Right cardiac atrium (tissue), 5 donors: ENCODE results near the gene DHODH. TPM values are rescaled to one million over a fixed set of nuclear protein-coding genes. Genes with fewer than 3 reads are reported as not detected.

Experiments used
- ATAC-seq, 2 donors: fragments of 200-7000 bp; cut with Tn5 transposase; one replicate each; pipeline versions ENCODE4 v1.8.0 to v1.9.1; 2020; ENCODE audit warnings: moderate library complexity in 2 of 2, mild to moderate bottlenecking in 1 of 2
- DNase-seq, 3 donors: peaks; one replicate each; pipeline ENCODE4 v3.0.0-alpha.2; 2020
- H3K27ac ChIP-seq: one replicate; pipeline ENCODE4 v1.5.1; 2013; ENCODE audit warnings: mild to moderate bottlenecking, low read length, control low read depth, moderate library complexity
- H3K27me3 ChIP-seq: one replicate; pipeline ENCODE4 v1.6.1; 2013; ENCODE audit not compliant: control insufficient read depth, insufficient read depth
- H3K4me1 ChIP-seq: one replicate; pipeline ENCODE4 v1.6.1; 2013; ENCODE audit warnings: low read length; ENCODE audit not compliant: control insufficient read depth, insufficient read depth
- H3K4me3 ChIP-seq: one replicate; pipeline ENCODE4 v1.5.1; 2013; ENCODE audit warnings: low read length, control low read depth
- H3K9me3 ChIP-seq: one replicate; pipeline ENCODE4 v1.6.1; 2013; ENCODE audit warnings: low read length; ENCODE audit not compliant: control insufficient read depth
- WGBS: extraction: QIAGEN DNeasy Blood & Tissue Kit; methylation state at CpG from one replicate; pipeline ENCODE4 v1.1.7; 2013; 5-methylcytosine and 5-hydroxymethylcytosine counted together
- intact Hi-C, 4 donors: fragments of 100-400 bp; cut with DNase I; formaldehyde crosslinking; loops; one replicate each; pipeline versions ENCODE4 v1.11.0 to v1.14.0; 2022 to 2023
- polyA plus RNA-seq: library from polyadenylated mRNA; stranded (reverse); fragments of 200-250 nt; gene quantifications from one replicate; pipeline ENCODE4 v1.2.3, GENCODE V29; 2013
- total RNA-seq, 4 donors: library from RNA; stranded (reverse); fragmentation: NEBNext Ultra II Directional; extraction: Animal tissue kit (Norgen Biotek cat#: 25700); gene quantifications; one replicate each; pipeline ENCODE4 v1.2.1, GENCODE V29; 2021
- donor health status: healthy with polysubstance abuse.
- donor health status: DM: no; HTN: yes; CAD: no.
- donor health status: DM: no; HTN: no; CAD: no.
- donor health status: DM: no; HTN: yes; CAD: no; lungs with severe emphysema.
- donor health status: DM: yes; HTN: yes; CAD: no.

The DHODH gene
- total and polyA plus RNA-seq, 5 donors, result 38.9 to 55.7 (median 47.2) TPM

DNA sequence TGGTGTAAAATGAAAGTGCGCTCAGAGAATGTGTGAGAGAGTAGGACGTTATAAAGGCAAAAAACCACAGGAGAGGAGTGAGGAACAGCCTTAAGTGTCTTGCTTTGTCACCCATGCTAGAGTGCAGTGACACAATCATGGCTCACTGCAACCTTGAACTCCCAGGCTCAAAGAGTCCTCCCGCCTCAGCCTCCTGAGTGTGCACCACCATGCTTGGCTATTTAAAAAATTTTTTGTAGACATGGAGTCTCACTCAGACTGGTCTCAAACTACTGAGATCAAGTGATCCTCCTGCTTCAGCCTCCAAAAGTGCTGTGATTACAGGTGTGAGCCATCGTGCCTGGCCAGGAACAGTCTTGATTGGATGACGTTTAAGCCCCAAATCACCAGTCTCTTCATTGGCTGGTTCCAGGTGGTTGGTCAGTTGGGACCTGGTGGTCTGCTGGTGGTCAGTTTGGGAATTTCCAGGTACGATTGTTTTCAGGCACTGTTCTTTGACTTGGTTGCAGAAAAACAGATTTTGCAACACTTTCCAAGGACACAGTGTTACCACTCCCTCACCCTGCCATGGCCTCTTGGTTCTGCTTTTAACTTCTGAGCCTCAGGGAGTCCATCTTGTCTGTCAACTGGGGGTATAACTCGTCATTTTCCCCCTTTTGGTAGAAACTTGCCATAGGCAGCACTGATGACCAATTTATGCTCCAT is 21.2 kb downstream of the DHODH start:
- ATAC-seq (no peak), DNase-seq (no peak)
- no peaks in the 10 kb centered on the region for H3K27me3 ChIP-seq
- intact Hi-C loops, result no loop called here
- no peaks in the 10 kb centered on the region for H3K4me1 ChIP-seq
- WGBS, result 92% methylated on average over 7 of the region's 7 CpGs
- H3K27ac ChIP-seq, result no peak overlapping the region
- H3K4me3 ChIP-seq, result no peak overlapping the region
- H3K9me3 ChIP-seq, result no peaks in the 10 kb centered on the region

DNA sequence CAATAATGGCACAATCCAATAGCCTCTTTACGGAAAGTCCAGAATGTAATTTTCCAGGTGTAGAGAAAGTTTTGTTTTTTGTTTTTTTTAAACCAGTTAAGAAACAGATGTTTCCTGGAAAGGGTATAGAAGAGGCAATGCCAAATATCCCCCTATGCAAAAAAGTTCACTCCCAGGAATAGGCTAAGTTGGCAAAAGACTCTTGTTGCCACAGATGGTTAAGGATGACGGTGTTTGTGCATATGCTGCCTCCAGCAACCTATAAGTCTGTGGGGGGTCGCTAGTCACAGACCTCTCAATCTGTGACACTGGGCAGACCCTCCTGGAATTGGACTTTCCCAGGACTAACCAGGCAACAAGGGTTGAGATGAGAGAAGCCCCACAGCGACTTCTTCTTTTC is 24.9 kb downstream of the DHODH start:
- Histone ChIP-seq H3K4me1 (no peaks in the 10 kb centered on the region), H3K27ac (no peak overlapping the region), H3K9me3 (no peaks in the 10 kb centered on the region), H3K4me3 (no peak overlapping the region), H3K27me3 (no peaks in the 10 kb centered on the region)
- DNase-seq, result no peak
- 71% methylated on average over 4 of the region's 4 CpGs for WGBS
- intact Hi-C loops, result no loop called here
- no peak for ATAC-seq

DNA sequence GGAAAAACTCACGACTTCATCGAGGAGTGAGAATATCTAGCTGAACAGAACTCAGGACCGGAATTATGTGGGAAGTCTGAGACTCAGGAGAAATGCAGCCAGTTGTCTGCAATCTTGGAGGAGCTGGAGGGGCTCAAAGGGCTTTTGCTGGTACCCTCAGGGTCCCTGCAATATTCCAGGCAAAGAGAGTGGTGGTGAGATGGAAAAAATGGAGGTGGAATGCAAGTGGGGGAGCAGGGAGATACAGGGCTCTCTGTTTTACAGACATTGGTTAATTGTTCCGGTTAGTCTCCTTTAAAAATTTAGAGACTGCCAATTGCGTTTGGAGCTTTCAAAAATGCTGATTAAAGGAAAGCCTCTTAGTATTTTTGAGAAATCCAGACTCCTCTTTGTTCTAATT is 27.6 kb downstream of the DHODH start:
- intact Hi-C loops, result no loop called here
- H3K4me3 ChIP-seq, result no peak overlapping the region
- WGBS, result 69% methylated on average over 5 of the region's 5 CpGs
- DNase-seq (no peak), ATAC-seq (no peak)
- H3K4me1 ChIP-seq, result no peaks in the 10 kb centered on the region
- H3K27me3 ChIP-seq, result no peaks in the 10 kb centered on the region
- no peak overlapping the region for H3K27ac ChIP-seq
- H3K9me3 ChIP-seq, result no peaks in the 10 kb centered on the region

DNA sequence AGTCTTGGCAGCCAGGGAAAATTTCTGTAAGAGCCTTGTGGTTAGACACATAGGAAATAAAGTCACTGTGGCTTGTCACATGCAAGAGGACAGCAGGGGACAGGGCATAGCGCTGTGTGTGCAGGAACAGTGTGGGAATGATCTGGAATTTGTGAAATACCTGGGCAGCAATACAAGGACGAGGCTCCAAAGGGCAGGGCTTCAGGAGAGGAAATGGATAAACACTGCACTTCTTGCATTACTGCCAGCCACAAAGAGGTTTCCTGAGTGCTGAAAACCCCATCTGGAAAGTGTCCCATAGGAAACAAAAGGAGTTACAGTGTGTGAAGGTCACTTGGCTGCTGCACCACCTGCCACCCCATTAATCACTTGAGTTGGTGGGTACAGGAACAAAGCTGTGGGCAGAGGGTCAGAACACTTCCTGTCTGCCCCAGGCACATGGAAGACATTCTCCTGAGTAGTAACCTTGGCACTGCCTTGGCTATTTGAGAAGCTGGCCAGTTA is 33.7 kb downstream of the DHODH start:
- H3K27me3 ChIP-seq, result no peaks in the 10 kb centered on the region
- intact Hi-C loops, result no loop called here
- H3K9me3 ChIP-seq, result no peaks in the 10 kb centered on the region

DNA sequence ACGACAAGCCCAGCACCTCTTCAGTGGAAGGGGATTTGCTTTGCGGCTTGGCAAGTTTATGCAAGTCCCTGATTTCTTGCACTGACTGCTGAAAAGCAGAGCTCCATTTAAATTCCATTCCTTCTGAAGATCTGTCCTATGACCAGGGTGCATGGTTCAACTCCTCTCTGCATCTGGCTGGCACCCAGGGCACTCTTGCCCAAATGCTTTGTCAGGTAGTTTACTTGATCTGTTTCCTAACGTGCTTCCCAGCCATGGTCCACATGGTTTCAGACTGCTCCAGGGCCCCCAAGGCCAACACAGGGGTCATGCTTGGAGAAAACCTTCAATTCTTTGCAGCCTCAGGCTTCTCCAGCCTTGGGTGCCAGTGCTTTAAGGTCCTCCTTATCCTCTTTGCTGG is 34.5 kb downstream of the DHODH start:
- ATAC-seq (no peak), DNase-seq (no peak)
- H3K4me1 ChIP-seq, result no peaks in the 10 kb centered on the region
- intact Hi-C loops, result no loop called here
- no peaks in the 10 kb centered on the region for H3K9me3 ChIP-seq
- no peaks in the 10 kb centered on the region for H3K27me3 ChIP-seq
- WGBS, result 62% methylated on average over 3 of the region's 3 CpGs
- H3K27ac ChIP-seq, result no peak overlapping the region
- H3K4me3 ChIP-seq, result no peak overlapping the region

More for the DNA sequence above, 33.7 kb downstream of the DHODH start:
- ATAC-seq, result peak in 1 of 2 donors; percentile 66
- 50% methylated on average over 2 of the region's 2 CpGs for WGBS
- Histone ChIP-seq H3K27ac (no peak overlapping the region), H3K4me3 (no peak overlapping the region), H3K4me1 (no peaks in the 10 kb centered on the region)
- DNase-seq, result no peak

DNA sequence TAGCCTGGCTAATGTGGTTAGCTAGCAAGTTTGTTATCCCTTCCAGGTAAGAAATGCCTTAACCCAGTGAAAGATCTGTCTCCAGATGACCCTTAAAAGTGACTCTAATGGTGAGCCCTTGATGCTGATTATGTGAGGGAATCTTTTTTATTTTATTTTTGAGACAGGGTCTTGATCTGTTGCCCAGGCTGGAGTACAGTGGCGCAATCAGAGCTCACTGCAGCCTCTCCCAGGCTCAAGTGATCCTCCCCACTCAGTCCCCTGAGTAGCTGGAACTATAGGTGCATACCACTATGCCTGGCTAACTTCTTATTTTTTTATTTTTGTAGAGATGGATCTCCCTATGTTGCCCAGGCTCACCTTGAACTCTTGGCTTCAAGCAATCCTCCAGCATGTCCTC is 35.0 kb downstream of the DHODH start:
- WGBS, result 95% methylated on average over 1 of the region's 1 CpG
- Histone ChIP-seq H3K4me1 (no peaks in the 10 kb centered on the region), H3K9me3 (no peaks in the 10 kb centered on the region), H3K27ac (no peak overlapping the region), H3K4me3 (no peak overlapping the region), H3K27me3 (no peaks in the 10 kb centered on the region)
- ATAC-seq (no peak), DNase-seq (no peak)
- intact Hi-C loops, result no loop called here

DNA sequence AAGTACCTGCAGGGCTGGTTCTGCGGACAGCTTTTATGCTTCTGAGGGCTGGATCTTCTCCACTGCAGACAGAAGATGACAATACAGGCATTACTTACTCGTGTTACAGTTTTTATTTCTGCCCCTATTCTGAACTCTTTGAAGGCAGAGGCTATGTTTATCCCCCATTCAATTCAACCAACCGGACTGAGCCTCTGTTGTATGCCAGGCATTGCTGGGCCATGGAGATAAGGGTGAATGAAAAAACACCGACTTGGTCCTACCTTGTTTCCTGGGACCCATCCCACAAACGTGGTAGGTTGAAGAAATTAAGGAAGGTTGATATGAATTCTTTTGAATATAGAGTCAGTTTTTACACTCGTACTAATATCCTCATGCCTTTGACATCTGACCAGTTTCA is 35.8 kb downstream of the DHODH start:
- Histone ChIP-seq H3K27me3 (no peaks in the 10 kb centered on the region), H3K27ac (no peak overlapping the region), H3K9me3 (no peaks in the 10 kb centered on the region), H3K4me3 (no peak overlapping the region), H3K4me1 (no peaks in the 10 kb centered on the region)
- intact Hi-C loops, result no loop called here
- 79% methylated on average over 6 of the region's 6 CpGs for WGBS
- no peak for ATAC-seq
- DNase-seq, result no peak

DNA sequence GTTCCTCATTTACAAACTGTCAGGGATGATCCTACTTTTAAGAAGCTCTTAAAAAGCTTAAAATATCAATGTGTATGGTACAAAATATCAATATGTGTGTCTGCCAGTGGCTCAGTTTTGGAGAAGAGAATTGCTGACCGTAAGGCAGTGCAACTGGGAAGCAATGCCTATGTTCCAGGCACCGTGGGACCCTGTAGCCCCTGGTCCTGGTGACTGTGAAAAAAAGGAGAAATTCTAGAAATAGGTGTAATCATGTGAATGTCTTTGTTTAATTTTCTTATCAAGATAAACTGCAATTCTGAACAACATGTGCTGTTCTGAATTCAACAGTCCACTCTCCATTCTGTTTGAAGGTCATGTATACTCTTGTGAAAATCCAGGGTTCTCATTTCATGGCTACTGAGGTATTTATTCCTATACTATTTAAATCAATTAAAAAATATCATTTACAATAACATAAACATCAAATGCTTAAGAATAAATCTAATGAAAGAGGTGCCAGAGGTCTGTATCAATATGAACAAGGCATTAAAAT is 36.3 kb downstream of the DHODH start:
- Histone ChIP-seq H3K27ac (no peak overlapping the region), H3K27me3 (no peaks in the 10 kb centered on the region), H3K4me1 (no peaks in the 10 kb centered on the region), H3K4me3 (no peak overlapping the region), H3K9me3 (no peaks in the 10 kb centered on the region)
- WGBS, result 64% methylated on average over 2 of the region's 2 CpGs
- no peak for ATAC-seq
- intact Hi-C loops, result no loop called here
- DNase-seq, result no peak

DNA sequence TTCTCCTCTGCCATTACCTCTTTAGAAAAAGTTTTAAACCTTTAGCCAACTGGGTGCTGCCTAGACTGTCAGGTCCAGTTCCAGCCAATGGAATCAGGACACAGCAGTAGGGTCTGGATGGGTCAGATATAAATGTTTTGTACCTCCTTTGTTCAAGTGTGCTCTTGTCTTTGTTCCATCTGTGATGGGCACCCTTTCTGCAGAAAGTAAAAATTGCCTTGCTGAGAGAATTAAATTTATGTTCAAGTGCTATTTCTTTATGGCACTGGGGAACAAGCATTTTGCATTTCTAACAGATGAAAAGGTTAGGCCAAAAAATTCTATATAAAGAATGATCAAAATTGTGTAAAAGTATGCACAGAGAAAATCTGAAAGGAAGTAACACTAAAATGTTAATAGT is 40.6 kb downstream of the DHODH start:
- H3K9me3 ChIP-seq, result no peaks in the 10 kb centered on the region
- no peak for ATAC-seq
- peaks cover 3% of the 10 kb centered on the region for H3K4me1 ChIP-seq
- intact Hi-C loops, result no loop called here
- no peak overlapping the region for H3K27ac ChIP-seq
- H3K27me3 ChIP-seq, result no peaks in the 10 kb centered on the region
- no peak for DNase-seq
- H3K4me3 ChIP-seq, result no peak overlapping the region

DNA sequence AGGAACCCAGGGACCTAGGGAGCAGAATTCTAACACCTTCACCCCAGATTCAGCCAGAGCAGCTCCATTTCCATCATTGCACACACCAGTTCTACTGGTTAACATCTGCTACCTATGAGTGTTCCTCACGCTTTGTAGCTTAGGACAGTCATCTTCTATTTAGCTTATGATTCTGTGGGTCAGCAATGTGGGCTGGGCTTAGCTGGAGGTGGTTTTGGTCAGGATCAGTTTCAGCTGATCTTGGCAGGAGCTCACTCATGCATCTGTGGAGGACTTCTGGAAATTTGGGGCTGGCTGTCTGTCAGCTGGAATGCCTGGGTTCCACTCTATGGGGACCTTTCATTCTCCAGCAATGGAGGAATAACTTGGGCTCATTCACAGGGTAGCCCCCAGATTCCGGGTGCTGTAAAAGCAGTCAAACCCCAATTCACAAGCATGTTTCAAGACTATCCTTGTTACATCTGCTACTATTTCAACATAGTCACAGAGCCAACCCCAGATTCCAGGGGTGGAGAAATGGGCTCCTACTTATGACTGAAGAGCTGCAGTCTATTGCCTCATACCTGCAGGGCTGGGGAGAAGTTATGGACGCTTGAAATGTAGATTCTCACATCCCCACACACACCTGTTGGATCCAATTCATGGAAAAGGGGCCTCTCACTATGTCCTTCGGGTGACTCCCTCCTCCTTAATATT is 42.4 kb downstream of the DHODH start:
- intact Hi-C loops, result no loop called here
- DNase-seq (peak in 2 of 3 donors; percentile 43 to 65), ATAC-seq (peak; percentile 50 to 59)
- no peak overlapping the region for H3K27ac ChIP-seq
- H3K9me3 ChIP-seq, result no peaks in the 10 kb centered on the region
- H3K27me3 ChIP-seq, result no peaks in the 10 kb centered on the region
- WGBS, result 84% methylated on average over 4 of the region's 4 CpGs
- no peak overlapping the region for H3K4me3 ChIP-seq
- H3K4me1 ChIP-seq, result peaks cover 5% of the 10 kb centered on the region

DNA sequence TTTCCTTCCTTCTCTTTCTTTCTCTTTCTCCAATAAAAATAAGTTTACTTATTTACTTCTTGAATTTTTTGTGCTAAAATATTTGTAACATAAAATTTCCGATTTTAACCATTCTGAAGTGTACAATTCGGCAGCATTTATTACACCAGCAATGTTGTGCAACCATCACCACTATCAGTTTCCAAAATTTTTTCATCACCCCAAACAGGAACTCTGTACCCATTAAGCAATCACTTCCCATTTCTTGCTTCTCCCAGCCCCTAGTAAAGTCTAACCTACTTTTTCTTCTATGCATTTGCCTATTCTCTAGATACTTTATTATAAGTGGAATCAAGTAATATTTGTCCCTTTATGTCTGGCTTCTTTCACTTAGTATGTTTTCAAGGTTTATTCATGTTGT is 43.3 kb downstream of the DHODH start:
- Histone ChIP-seq H3K9me3 (no peaks in the 10 kb centered on the region), H3K27ac (no peak overlapping the region), H3K27me3 (no peaks in the 10 kb centered on the region), H3K4me3 (no peak overlapping the region), H3K4me1 (peaks cover 5% of the 10 kb centered on the region)
- ATAC-seq (peak; percentile 58 to 62), DNase-seq (no peak)
- intact Hi-C loops, result no loop called here
- WGBS, result 74% methylated on average over 2 of the region's 2 CpGs
